Measurements from ENCODE around the gene GPATCH1.

GPATCH1 gene

DNA sequence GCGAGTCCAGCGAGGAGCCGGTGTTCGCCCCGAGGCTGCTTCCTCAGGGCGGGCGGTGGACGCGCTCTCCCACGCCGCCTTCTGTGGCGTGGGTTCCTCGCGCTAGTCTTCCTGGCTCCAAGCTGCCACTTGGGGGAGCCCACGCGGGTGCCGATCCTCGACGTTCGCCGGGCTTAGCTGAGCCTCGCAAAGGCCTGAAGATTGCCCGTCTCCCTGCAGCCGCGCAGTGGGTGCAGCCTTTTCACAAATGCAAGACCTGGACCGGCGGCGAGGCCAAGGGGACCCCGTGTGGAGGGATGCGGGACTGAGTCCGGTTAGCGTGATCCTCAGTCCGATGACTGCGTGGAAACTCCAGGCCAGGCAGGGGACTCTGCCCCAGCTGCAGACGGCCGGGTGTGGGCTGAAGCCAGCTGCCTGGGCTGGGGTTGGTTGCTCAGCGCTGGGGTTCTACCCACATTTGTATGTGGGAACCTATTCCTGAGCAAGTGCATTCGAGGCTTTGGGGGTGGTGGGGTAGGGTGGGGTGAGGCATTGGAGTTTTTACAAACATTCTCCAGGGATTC is 96.5 kb downstream of the GPATCH1 start (continued):
- peak; percentile 76 for TF ChIP-seq ZNF843 (tag by site-specific recombination; IDR thresholded peaks at IDR 0.05)
- TF ChIP-seq, protein P1, sequence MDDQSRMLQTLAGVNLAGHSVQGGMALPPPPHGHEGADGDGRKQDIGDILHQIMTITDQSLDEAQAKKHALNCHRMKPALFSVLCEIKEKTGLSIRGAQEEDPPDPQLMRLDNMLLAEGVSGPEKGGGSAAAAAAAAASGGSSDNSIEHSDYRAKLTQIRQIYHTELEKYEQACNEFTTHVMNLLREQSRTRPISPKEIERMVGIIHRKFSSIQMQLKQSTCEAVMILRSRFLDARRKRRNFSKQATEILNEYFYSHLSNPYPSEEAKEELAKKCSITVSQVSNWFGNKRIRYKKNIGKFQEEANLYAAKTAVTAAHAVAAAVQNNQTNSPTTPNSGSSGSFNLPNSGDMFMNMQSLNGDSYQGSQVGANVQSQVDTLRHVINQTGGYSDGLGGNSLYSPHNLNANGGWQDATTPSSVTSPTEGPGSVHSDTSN (CRISPR knock-in tag; IDR thresholded peaks at IDR 0.05), result peak; percentile 39; the same call in 1 of the 2 replicates
- no peak for TF ChIP-seq ZNF221 (tag by site-specific recombination; IDR thresholded peaks at IDR 0.05; ENCODE audit: borderline replicate concordance)
- TF ChIP-seq, protein P2, sequence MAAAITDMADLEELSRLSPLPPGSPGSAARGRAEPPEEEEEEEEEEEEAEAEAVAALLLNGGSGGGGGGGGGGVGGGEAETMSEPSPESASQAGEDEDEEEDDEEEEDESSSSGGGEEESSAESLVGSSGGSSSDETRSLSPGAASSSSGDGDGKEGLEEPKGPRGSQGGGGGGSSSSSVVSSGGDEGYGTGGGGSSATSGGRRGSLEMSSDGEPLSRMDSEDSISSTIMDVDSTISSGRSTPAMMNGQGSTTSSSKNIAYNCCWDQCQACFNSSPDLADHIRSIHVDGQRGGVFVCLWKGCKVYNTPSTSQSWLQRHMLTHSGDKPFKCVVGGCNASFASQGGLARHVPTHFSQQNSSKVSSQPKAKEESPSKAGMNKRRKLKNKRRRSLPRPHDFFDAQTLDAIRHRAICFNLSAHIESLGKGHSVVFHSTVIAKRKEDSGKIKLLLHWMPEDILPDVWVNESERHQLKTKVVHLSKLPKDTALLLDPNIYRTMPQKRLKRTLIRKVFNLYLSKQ (tag by site-specific recombination; IDR thresholded peaks at IDR 0.05; ENCODE audit: borderline replicate concordance), result 0 out of 2 replicates have a peak, but pooled peaks have one; percentile 79
- no peak for TF ChIP-seq ZNF629 (tag by site-specific recombination; IDR thresholded peaks at IDR 0.05)
- TF ChIP-seq ZNF19 (tag by site-specific recombination; IDR thresholded peaks at IDR 0.05; ENCODE audit: low read depth), result no peak
- 0 out of 2 replicates have a peak, but pooled peaks have one; percentile 56 for TF ChIP-seq HOXA7 (CRISPR knock-in tag; IDR thresholded peaks at IDR 0.05; ENCODE audit: borderline replicate concordance)
- no peak for TF ChIP-seq ZNF211 (tag by site-specific recombination; IDR thresholded peaks at IDR 0.05; ENCODE audit: low read depth)
- no peak for TF ChIP-seq ZNF174 (tag by site-specific recombination; IDR thresholded peaks at IDR 0.05)
- no peak; the same call in 1 of the 2 replicates for TF ChIP-seq KLF9 (tag by site-specific recombination; IDR thresholded peaks at IDR 0.05; ENCODE audit: low read depth)
- no peak for TF ChIP-seq ZNF202 (tag by site-specific recombination; IDR thresholded peaks at IDR 0.05; ENCODE audit: borderline replicate concordance)
- TF ChIP-seq ZNF549 (tag by site-specific recombination; IDR thresholded peaks at IDR 0.05), result no peak
- TF ChIP-seq SP7 (tag by site-specific recombination; IDR thresholded peaks at IDR 0.05), result peak; percentile 65; the same call in 1 of the 2 replicates
- TF ChIP-seq ZNF169 (tag by site-specific recombination; IDR thresholded peaks at IDR 0.05), result peak; percentile 72; the same call in 1 of the 2 replicates
- TF ChIP-seq, protein P3, sequence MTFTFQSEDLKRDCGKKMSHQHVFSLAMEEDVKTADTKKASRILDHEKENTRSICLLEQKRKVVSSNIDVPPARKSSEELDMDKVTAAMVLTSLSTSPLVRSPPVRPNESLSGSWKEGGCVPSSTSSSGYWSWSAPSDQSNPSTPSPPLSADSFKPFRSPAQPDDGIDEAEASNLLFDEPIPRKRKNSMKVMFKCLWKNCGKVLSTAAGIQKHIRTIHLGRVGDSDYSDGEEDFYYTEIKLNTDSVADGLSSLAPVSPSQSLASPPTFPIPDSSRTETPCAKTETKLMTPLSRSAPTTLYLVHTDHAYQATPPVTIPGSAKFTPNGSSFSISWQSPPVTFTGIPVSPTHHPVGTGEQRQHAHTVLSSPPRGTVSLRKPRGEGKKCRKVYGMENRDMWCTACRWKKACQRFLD (tag by site-specific recombination; IDR thresholded peaks at IDR 0.05), result 0 out of 2 replicates have a peak, but pooled peaks have one; percentile 65
- no peak for TF ChIP-seq ZNF571 (tag by site-specific recombination; IDR thresholded peaks at IDR 0.05)
- TF ChIP-seq, protein P4, sequence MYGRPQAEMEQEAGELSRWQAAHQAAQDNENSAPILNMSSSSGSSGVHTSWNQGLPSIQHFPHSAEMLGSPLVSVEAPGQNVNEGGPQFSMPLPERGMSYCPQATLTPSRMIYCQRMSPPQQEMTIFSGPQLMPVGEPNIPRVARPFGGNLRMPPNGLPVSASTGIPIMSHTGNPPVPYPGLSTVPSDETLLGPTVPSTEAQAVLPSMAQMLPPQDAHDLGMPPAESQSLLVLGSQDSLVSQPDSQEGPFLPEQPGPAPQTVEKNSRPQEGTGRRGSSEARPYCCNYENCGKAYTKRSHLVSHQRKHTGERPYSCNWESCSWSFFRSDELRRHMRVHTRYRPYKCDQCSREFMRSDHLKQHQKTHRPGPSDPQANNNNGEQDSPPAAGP (tag by site-specific recombination; IDR thresholded peaks at IDR 0.05), result no peak
- peak; percentile 95 for TF ChIP-seq ZFP37 (tag by site-specific recombination; IDR thresholded peaks at IDR 0.05)
- peak; percentile 65; the same call in 1 of the 2 replicates for TF ChIP-seq GLIS1 (tag by site-specific recombination; IDR thresholded peaks at IDR 0.05)
- TF ChIP-seq TRIM28 (IDR thresholded peaks at IDR 0.05; ENCODE audit: borderline replicate concordance, low read length), result no peak
- no peak for TF ChIP-seq SCRT2 (tag by site-specific recombination; IDR thresholded peaks at IDR 0.05)
- TF ChIP-seq, protein P5, sequence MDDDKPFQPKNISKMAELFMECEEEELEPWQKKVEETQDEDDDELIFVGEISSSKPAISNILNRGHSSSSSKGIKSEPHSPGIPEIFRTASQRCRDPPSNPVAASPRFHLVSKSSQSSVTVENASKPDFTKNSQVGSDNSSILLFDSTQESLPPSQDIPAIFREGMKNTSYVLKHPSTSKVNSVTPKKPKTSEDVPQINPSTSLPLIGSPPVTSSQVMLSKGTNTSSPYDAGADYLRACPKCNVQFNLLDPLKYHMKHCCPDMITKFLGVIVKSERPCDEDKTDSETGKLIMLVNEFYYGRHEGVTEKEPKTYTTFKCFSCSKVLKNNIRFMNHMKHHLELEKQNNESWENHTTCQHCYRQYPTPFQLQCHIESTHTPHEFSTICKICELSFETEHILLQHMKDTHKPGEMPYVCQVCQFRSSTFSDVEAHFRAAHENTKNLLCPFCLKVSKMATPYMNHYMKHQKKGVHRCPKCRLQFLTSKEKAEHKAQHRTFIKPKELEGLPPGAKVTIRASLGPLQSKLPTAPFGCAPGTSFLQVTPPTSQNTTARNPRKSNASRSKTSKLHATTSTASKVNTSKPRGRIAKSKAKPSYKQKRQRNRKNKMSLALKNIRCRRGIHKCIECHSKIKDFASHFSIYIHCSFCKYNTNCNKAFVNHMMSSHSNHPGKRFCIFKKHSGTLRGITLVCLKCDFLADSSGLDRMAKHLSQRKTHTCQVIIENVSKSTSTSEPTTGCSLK (tag by site-specific recombination; IDR thresholded peaks at IDR 0.05), result no peak
- TF ChIP-seq ZNF664 (tag by site-specific recombination; IDR thresholded peaks at IDR 0.05), result no peak
- peak; percentile 47; the same call in 1 of the 2 replicates for TF ChIP-seq BCL11B (tag by site-specific recombination; IDR thresholded peaks at IDR 0.05; ENCODE audit: low read depth)
- TF ChIP-seq REPIN1 (tag by site-specific recombination; IDR thresholded peaks at IDR 0.05; ENCODE audit: low read depth), result no peak; the same call in 1 of the 2 replicates
- no peak for TF ChIP-seq ZNF214 (tag by site-specific recombination; IDR thresholded peaks at IDR 0.05; ENCODE audit: borderline replicate concordance)
- TF ChIP-seq, protein P6, sequence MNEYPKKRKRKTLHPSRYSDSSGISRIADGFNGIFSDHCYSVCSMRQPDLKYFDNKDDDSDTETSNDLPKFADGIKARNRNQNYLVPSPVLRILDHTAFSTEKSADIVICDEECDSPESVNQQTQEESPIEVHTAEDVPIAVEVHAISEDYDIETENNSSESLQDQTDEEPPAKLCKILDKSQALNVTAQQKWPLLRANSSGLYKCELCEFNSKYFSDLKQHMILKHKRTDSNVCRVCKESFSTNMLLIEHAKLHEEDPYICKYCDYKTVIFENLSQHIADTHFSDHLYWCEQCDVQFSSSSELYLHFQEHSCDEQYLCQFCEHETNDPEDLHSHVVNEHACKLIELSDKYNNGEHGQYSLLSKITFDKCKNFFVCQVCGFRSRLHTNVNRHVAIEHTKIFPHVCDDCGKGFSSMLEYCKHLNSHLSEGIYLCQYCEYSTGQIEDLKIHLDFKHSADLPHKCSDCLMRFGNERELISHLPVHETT (tag by site-specific recombination; IDR thresholded peaks at IDR 0.05), result no peak
- TF ChIP-seq, protein P7, sequence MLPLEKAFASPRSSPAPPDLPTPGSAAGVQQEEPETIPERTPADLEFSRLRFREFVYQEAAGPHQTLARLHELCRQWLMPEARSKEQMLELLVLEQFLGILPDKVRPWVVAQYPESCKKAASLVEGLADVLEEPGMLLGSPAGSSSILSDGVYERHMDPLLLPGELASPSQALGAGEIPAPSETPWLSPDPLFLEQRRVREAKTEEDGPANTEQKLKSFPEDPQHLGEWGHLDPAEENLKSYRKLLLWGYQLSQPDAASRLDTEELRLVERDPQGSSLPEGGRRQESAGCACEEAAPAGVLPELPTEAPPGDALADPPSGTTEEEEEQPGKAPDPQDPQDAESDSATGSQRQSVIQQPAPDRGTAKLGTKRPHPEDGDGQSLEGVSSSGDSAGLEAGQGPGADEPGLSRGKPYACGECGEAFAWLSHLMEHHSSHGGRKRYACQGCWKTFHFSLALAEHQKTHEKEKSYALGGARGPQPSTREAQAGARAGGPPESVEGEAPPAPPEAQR (tag by site-specific recombination; IDR thresholded peaks at IDR 0.05), result no peak
